ENCODE results near the gene IFI27L2. TPM values are rescaled to one million over a fixed set of nuclear protein-coding genes. Genes with fewer than 3 reads are reported as not detected.

The IFI27L2 gene
- total and polyA plus RNA-seq, 4 donors, result 1.7 to 7.2 (median 6.1) TPM

GRCh38 chr14:94176808-94177207 is 47.4 kb upstream of the IFI27L2 start:
- H3K27ac ChIP-seq (ENCODE audit: low read depth in 1 of 2, low read length in 2 of 2), result peak overlapping the region; percentile 48 to 71
- 29% methylated on average over 3 of the region's 3 CpGs for WGBS
- no peak for TF ChIP-seq EGR1 (IDR thresholded peaks at IDR 0.05; ENCODE audit: low read depth in 2 of 2)
- TF ChIP-seq HNF4G (IDR thresholded peaks at IDR 0.05), result no peak
- TF ChIP-seq YY1 (IDR thresholded peaks at IDR 0.05), result no peak
- TF ChIP-seq RXRA (IDR thresholded peaks at IDR 0.05), result no peak
- no peak for TF ChIP-seq NR2F2 (IDR thresholded peaks at IDR 0.05)
- peak; percentile 30 for TF ChIP-seq FOXA1 (IDR thresholded peaks at IDR 0.05)
- no peak for TF ChIP-seq JUND (IDR thresholded peaks at IDR 0.05)
- TF ChIP-seq REST (IDR thresholded peaks at IDR 0.05), result no peak
- no peak for TF ChIP-seq RAD21 (IDR thresholded peaks at IDR 0.05)
- peak; percentile 31 for TF ChIP-seq FOXA2 (IDR thresholded peaks at IDR 0.05)
- TF ChIP-seq HNF4A (conservative IDR thresholded peaks at IDR 0.05), result peak in 1 of 2 donors; percentile 42
- TF ChIP-seq, protein P1, sequence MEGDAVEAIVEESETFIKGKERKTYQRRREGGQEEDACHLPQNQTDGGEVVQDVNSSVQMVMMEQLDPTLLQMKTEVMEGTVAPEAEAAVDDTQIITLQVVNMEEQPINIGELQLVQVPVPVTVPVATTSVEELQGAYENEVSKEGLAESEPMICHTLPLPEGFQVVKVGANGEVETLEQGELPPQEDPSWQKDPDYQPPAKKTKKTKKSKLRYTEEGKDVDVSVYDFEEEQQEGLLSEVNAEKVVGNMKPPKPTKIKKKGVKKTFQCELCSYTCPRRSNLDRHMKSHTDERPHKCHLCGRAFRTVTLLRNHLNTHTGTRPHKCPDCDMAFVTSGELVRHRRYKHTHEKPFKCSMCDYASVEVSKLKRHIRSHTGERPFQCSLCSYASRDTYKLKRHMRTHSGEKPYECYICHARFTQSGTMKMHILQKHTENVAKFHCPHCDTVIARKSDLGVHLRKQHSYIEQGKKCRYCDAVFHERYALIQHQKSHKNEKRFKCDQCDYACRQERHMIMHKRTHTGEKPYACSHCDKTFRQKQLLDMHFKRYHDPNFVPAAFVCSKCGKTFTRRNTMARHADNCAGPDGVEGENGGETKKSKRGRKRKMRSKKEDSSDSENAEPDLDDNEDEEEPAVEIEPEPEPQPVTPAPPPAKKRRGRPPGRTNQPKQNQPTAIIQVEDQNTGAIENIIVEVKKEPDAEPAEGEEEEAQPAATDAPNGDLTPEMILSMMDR (IDR thresholded peaks at IDR 0.05; ENCODE audit: low read depth, low read length, missing input control), result no peak
- H3K9me3 ChIP-seq (ENCODE audit: control insufficient read depth in 4 of 4, low read length in 3 of 4), result no peaks in the 10 kb centered on the region
- no peaks in the 10 kb centered on the region for H3K27me3 ChIP-seq (ENCODE audit: control insufficient read depth in 4 of 4, insufficient read depth in 4 of 4, low read length in 3 of 4)
- DNase-seq (ENCODE audit: low spot score), result no peak
- no peak overlapping the region for H3K4me3 ChIP-seq (ENCODE audit: low read depth in 1 of 3, low read length in 3 of 3)
- H3K9ac ChIP-seq (ENCODE audit: low read depth in 1 of 2, low read length in 2 of 2), result no peak overlapping the region
- H3K4me1 ChIP-seq (ENCODE audit: control insufficient read depth in 4 of 4, insufficient read depth in 4 of 4, low read length in 3 of 4), result peaks cover 5 to 24% (median 9%) of the 10 kb centered on the region in 4 donors
- H3K36me3 ChIP-seq (ENCODE audit: control insufficient read depth in 4 of 4, insufficient read depth in 3 of 4, low read depth in 1 of 4, low read length in 3 of 4), result no peaks in the 10 kb centered on the region

DNA sequence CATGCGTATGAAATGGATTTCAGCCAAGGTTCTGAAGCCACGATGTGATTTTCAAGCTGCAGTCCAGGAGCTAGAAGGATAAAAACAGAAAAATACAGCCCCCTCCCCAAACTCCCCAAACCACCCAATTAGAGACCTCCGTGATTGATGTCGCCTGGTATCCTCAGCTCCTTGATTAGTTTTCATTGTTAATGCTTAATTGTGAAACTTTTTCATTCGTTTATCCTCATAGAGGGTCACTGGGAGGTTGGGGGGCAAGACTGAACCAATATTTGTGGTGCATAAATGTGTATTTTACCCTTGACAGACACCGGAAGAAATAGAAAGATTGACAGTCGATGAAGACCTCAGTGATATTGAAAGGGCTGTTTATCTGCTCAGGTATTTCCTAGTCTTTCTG is 46.3 kb upstream of the IFI27L2 start:
- H3K4me3 ChIP-seq (ENCODE audit: low read depth in 1 of 3, low read length in 3 of 3), result peak overlapping the region in 1 of 3 donors; percentile 83
- H3K27ac ChIP-seq (ENCODE audit: low read depth in 1 of 2, low read length in 2 of 2), result peak overlapping the region in 1 of 2 donors; percentile 21
- no peaks in the 10 kb centered on the region for H3K36me3 ChIP-seq (ENCODE audit: control insufficient read depth in 4 of 4, insufficient read depth in 3 of 4, low read depth in 1 of 4, low read length in 3 of 4)
- no peak for DNase-seq (ENCODE audit: low spot score)
- TF ChIP-seq RXRA (IDR thresholded peaks at IDR 0.05) (no peak), FOXA1 (IDR thresholded peaks at IDR 0.05) (no peak), SP1 (IDR thresholded peaks at IDR 0.05) (no peak), FOXA2 (IDR thresholded peaks at IDR 0.05) (no peak), JUND (IDR thresholded peaks at IDR 0.05) (no peak), REST (IDR thresholded peaks at IDR 0.05) (no peak), ZBTB33 (IDR thresholded peaks at IDR 0.05) (no peak), MAX (IDR thresholded peaks at IDR 0.05) (no peak), NR2F2 (IDR thresholded peaks at IDR 0.05) (no peak), GABPA (IDR thresholded peaks at IDR 0.05 in 1 of 2, conservative IDR thresholded peaks at IDR 0.05 in 1 of 2) (no peak), EGR1 (IDR thresholded peaks at IDR 0.05; ENCODE audit: low read depth in 2 of 2) (no peak)
- TF ChIP-seq, protein P1 (IDR thresholded peaks at IDR 0.05; ENCODE audit: low read depth, low read length, missing input control), result no peak
- H3K9ac ChIP-seq (ENCODE audit: low read depth in 1 of 2, low read length in 2 of 2), result no peak overlapping the region
- 32% methylated on average over 7 of the region's 7 CpGs for WGBS
- peaks cover 5 to 21% (median 9%) of the 10 kb centered on the region in 4 donors for H3K4me1 ChIP-seq (ENCODE audit: control insufficient read depth in 4 of 4, insufficient read depth in 4 of 4, low read length in 3 of 4)
- H3K27me3 ChIP-seq (ENCODE audit: control insufficient read depth in 4 of 4, insufficient read depth in 4 of 4, low read length in 3 of 4), result no peaks in the 10 kb centered on the region
- no peaks in the 10 kb centered on the region for H3K9me3 ChIP-seq (ENCODE audit: control insufficient read depth in 4 of 4, low read length in 3 of 4)
